ENCODE data around the gene RAD51B.

The RAD51B gene

GRCh38 chr14:68552075-68552474 lies 732.5 kb downstream of the RAD51B start:
- Histone ChIP-seq H3K27me3 (ENCODE audit: insufficient read depth, poor library complexity, severe bottlenecking) (no peaks in the 10 kb centered on the region), H3K4me3 (replicated peaks; ENCODE audit: insufficient read depth, low read length) (no peak overlapping the region), H3K27ac (replicated peaks) (no peak overlapping the region)
- TF ChIP-seq POLR2AphosphoS5 (IDR thresholded peaks at IDR 0.05; ENCODE audit: low read depth), result no peak
- TF ChIP-seq GABPA (IDR thresholded peaks at IDR 0.05; ENCODE audit: low read depth), result no peak
- TF ChIP-seq, protein P1, sequence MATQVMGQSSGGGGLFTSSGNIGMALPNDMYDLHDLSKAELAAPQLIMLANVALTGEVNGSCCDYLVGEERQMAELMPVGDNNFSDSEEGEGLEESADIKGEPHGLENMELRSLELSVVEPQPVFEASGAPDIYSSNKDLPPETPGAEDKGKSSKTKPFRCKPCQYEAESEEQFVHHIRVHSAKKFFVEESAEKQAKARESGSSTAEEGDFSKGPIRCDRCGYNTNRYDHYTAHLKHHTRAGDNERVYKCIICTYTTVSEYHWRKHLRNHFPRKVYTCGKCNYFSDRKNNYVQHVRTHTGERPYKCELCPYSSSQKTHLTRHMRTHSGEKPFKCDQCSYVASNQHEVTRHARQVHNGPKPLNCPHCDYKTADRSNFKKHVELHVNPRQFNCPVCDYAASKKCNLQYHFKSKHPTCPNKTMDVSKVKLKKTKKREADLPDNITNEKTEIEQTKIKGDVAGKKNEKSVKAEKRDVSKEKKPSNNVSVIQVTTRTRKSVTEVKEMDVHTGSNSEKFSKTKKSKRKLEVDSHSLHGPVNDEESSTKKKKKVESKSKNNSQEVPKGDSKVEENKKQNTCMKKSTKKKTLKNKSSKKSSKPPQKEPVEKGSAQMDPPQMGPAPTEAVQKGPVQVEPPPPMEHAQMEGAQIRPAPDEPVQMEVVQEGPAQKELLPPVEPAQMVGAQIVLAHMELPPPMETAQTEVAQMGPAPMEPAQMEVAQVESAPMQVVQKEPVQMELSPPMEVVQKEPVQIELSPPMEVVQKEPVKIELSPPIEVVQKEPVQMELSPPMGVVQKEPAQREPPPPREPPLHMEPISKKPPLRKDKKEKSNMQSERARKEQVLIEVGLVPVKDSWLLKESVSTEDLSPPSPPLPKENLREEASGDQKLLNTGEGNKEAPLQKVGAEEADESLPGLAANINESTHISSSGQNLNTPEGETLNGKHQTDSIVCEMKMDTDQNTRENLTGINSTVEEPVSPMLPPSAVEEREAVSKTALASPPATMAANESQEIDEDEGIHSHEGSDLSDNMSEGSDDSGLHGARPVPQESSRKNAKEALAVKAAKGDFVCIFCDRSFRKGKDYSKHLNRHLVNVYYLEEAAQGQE (IDR thresholded peaks at IDR 0.05; ENCODE audit: insufficient replicate concordance, low read depth), result no peak
- TF ChIP-seq SPI1 (IDR thresholded peaks at IDR 0.05; ENCODE audit: borderline replicate concordance, low read depth), result no peak
- no peak for TF ChIP-seq CTCF (IDR thresholded peaks at IDR 0.05; ENCODE audit: insufficient read depth, low read length)
- no peak for DNase-seq (ENCODE audit: low read depth in 1 of 2, low spot score in 1 of 2)

DNA sequence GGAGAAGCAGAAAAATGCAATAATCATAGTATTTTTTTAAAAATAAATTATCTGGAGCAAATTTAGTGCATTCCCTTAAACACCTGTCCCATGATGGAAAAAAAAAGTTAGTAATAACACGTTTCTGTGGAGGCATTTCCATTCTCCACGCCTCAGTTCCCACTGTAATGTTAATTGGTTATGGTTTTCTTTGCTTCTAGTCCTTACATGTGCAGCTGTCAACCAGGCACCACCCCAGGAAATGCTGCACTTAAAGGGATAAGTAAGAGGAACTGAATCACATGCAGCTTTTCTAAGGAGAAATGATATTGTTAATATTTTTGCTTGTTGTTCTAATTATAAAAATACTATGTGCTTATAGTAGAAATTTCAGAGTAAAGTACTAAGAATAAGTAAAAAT lies 733.0 kb downstream of the RAD51B start:
- DNase-seq (ENCODE audit: low read depth in 1 of 2, low spot score in 1 of 2), result no peak

GRCh38 chr14:68553311-68553710 lies 733.7 kb downstream of the RAD51B start:
- Histone ChIP-seq H3K27me3 (ENCODE audit: insufficient read depth, poor library complexity, severe bottlenecking) (no peaks in the 10 kb centered on the region), H3K4me3 (replicated peaks; ENCODE audit: insufficient read depth, low read length) (no peak overlapping the region), H3K27ac (replicated peaks) (no peak overlapping the region)
- TF ChIP-seq CTCF (IDR thresholded peaks at IDR 0.05; ENCODE audit: insufficient read depth, low read length), result no peak
- TF ChIP-seq, protein P1 (IDR thresholded peaks at IDR 0.05; ENCODE audit: insufficient replicate concordance, low read depth), result no peak
- TF ChIP-seq GABPA (IDR thresholded peaks at IDR 0.05; ENCODE audit: low read depth), result no peak
- TF ChIP-seq SPI1 (IDR thresholded peaks at IDR 0.05; ENCODE audit: borderline replicate concordance, low read depth), result no peak
- no peak for TF ChIP-seq POLR2AphosphoS5 (IDR thresholded peaks at IDR 0.05; ENCODE audit: low read depth)
- no peak for DNase-seq (ENCODE audit: low read depth in 1 of 2, low spot score in 1 of 2)

More for the DNA sequence above, 733.0 kb downstream of the RAD51B start:
- TF ChIP-seq, protein P1 (IDR thresholded peaks at IDR 0.05; ENCODE audit: insufficient replicate concordance, low read depth), result no peak
- no peak for TF ChIP-seq SPI1 (IDR thresholded peaks at IDR 0.05; ENCODE audit: borderline replicate concordance, low read depth)
- no peak for TF ChIP-seq GABPA (IDR thresholded peaks at IDR 0.05; ENCODE audit: low read depth)
- TF ChIP-seq POLR2AphosphoS5 (IDR thresholded peaks at IDR 0.05; ENCODE audit: low read depth), result no peak
- no peak for TF ChIP-seq CTCF (IDR thresholded peaks at IDR 0.05; ENCODE audit: insufficient read depth, low read length)
- no peak overlapping the region for H3K27ac ChIP-seq (replicated peaks)
- H3K27me3 ChIP-seq (ENCODE audit: insufficient read depth, poor library complexity, severe bottlenecking), result no peaks in the 10 kb centered on the region
- no peak overlapping the region for H3K4me3 ChIP-seq (replicated peaks; ENCODE audit: insufficient read depth, low read length)

Data from HL-60 (cell line).